ENCODE results near the gene RFX1.
"Not testable (repeated sequence)": the region's sequence is repeated elsewhere in the genome, so short reads cannot be mapped to it uniquely, and the experiment has no call there.

Gene RFX1

GRCh38 chr19:14026652-14027192 is 20.6 kb upstream of the RFX1 start:
- not testable (repeated sequence) for DNase-seq (ENCODE audit: low spot score)

DNA sequence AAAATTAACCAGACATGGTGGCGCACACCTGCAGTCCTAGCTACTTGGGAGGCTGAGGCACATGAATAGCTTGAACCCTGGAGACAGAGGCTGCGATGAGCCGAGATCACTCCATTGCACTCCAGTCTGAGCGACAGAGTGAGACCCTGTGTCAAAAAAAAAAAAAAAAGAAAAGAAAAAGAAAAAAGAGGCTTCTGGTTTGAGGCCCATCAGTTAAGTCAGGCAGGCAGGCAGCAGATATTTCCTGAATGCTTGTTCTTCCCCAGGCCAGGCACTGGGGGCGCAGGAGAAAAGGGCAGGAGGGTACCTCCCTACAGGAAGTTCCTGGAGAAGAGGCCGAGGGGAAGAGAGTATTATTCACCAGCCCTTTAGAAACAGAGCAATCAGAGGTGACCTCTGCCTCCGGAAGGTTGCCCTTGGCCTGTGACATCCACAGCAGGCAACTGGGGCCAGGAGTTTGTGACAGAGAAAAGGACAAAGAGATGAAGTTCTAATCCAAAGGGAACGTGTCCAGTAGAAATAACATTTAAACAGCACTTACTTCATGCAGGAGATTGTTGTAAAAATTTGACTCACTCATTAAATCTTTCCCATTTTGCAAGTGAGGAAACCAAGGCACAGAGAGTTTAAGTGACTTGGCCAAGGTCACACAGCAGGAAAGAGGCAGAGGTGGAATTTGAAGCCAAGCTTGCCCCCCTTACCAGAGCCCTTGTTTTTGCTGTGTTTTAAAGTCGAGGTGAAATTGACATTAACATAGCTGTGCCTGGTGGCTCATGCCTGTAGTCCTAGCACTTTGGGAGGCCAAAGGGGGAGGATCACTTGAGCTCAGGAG is 17.5 kb upstream of the RFX1 start:
- DNase-seq (ENCODE audit: low spot score), result no peak

GRCh38 chr19:14022469-14022868 is 16.3 kb upstream of the RFX1 start:
- DNase-seq (ENCODE audit: low spot score), result no peak

DNA sequence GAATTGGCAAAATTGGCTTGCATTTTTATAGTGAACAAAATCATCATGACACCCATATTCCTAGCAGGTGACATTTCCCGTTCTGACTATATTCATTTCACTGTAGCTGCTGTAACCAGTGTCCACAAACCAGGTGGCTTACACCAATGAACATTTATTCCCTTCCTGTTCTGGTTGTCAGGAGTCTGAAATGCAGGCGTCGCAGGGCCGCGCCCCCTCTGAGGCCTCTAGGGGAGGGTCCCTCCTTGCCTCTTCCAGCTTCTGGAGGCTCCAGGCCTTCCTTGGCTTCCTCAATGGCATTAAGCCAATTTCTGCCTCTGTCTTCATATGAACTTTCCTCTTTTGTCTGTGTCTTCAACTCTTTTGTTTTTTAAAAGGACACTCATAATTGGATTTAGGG is 15.4 kb upstream of the RFX1 start:
- no peak for DNase-seq (ENCODE audit: low spot score)

DNA sequence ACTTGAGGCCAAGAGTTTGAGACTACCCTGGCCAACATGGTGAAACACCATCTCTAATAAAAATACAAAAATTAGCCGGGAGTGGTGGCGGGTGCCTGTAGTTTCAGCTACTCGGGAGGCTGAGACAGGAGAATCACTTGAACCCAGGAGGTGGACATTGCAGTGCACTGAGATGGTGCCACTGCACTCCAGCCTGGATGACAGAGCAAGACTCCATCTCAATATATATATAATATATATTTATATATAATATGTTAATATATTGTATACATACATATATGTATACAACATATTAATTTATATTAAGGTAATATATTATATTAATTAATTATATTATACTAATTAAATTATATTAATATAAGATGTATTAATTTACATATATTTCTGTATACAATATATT is 13.6 kb upstream of the RFX1 start:
- DNase-seq (ENCODE audit: low spot score), result not testable (repeated sequence)

DNA sequence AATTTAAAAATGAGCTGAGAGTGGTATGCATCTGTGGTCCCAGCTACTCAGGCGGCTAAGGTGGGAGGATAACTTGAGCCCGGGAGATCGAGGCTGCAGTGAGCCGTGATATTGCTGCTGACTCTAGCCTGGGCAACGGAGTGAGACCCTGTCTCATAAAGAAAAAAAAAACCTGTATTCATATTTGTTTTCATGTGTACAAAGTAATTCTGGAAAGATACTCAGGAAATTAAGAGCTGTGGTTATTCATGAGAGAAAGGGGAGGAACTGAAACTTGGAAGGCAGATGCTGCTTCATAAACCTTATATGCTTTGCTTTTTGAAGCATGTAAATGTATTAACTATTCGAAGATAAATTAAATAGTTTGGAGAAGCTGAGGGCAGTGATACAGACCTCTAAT is 13.0 kb upstream of the RFX1 start:
- DNase-seq (ENCODE audit: low spot score), result no peak

DNA sequence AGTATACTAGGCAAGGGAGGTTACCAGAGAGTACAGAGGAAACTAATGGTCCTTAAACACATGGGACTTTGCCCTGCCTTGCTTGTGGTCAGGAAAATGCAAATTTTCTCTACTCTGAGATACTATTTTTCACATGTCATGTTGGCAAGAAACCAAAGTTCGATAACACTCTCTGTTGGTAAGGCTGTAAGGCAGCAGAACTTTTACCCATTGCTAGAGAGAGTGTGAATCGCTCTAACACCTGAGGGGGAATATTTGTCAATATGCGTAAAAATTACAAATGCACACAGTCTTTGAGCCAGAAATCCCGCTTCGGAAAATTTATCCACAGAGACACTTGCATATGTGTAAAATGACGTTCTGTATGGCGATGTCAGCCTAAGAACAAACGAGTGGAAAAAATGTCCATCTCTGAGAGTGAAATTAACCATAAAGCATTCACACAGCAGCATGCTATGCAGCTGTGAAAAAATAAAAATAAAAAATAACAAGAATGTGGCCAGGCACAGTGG is 9.5 kb upstream of the RFX1 start:
- DNase-seq (ENCODE audit: low spot score), result no peak

- DNase-seq (ENCODE audit: low spot score), result no peak
Observed at GRCh38 chr19:14012378-14012915, 6.3 kb upstream of the RFX1 start.

GRCh38 chr19:14006766-14007562 is 844 bp upstream of the RFX1 start:
- no peak for DNase-seq (ENCODE audit: low spot score)

- DNase-seq (ENCODE audit: low spot score), result peak; percentile 78
Observed at GRCh38 chr19:14005349-14006084, 603 bp downstream of the RFX1 start.

DNA sequence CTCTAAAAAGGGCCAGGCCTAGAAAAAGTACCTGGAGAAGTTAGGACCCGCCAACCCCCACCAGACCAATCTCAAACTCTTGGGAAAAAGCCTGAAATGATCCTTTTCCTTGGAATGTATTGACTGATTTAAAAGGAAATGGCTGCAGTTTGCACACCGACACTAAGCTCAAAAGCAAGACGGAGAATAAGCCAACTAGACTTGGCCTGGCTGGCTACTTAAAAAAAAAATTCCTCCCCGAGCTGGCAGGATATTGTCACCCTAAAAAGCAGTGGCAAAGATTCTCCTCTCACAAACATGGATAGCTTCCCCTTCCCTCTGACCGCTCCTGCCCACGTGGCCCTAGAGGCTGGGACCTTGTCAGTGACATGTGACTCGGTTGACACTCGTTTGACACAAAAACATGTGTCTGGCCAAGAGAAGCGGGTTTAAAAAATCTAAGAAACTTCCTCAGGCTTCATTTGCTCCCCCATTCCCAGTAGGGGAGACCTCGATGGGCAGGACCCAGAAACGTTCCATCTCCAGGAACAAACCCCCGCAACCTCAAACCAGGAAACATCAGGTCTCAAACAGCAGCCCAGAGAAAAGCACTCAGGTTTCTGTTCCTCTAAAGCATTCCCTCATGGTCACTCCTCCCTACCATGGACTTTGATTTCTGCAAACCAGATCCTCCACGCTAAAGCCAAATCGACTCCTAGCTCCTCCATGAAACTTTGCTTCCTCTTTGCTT is 1.3 kb downstream of the RFX1 start:
- DNase-seq (ENCODE audit: low spot score), result peak; percentile 63

DNA sequence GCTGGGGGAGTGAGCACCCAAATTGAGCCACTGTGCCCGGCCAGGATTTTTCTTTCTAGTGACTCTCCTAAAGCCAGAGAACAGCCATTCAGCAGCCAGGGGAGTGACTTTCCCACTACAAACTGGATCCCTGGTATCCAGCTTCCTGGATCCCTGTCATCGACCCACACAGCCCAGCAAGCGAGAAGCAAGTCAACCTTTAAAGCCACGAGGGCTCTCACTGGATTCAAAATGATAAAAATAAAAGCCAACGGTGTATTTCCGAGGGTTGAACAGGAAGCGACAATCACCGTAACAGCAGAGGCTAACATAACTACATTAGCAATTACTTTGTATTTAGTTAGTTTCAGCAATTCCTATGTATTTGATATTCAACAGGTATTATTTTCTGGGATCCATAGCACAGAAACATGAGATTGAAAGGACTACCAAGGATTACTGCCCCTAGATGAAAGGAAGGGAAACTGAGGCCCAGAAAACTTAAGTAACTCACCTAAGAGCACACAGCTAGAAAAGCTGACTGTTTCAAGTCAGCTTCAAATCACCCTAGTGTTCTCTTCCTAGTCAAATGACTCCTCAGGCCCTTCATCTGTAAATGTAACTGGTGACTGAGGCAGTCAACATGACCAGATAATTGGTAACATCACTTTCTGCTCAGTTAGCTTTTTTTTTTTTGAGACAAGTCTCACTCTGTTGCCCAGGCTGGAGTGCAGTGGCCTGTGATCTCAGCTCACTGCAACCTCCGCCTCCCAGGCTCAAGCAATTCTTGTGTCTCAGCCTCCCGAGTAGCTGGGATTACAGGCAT is 2.7 kb downstream of the RFX1 start:
- DNase-seq (ENCODE audit: low spot score), result no peak

DNA sequence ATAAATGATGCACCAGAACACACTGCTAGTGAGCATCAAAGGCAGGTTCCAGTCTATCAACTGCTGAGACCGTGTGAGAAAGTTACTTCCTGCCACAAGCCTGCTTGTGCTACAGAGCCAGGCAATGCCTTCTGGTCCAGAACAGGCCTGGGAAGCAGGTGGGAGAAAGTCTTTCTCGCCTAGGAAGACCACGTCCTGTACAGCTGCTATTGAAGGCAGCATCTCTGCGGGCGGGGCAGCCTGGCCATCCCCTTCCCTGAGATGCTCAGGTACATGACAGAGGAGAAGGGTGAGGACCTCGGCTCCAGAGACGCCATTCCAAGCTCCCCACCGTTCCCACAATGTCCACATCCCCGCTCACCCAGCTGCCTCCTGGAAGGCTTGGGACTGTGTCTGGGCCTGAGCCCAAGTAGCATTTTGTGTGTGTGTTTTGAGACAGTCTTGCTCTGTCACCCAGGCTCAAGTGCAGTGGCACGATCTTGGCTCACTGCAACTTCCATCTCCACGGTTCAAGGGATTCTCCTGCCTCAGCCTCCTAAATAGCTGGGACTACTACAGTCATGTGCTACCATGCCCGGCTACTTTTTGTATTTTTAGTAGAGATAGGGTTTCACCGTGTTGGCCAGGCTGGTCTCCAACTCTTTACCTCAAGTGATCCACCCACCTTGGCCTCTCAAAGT is 3.4 kb downstream of the RFX1 start:
- DNase-seq (ENCODE audit: low spot score), result no peak

DNA sequence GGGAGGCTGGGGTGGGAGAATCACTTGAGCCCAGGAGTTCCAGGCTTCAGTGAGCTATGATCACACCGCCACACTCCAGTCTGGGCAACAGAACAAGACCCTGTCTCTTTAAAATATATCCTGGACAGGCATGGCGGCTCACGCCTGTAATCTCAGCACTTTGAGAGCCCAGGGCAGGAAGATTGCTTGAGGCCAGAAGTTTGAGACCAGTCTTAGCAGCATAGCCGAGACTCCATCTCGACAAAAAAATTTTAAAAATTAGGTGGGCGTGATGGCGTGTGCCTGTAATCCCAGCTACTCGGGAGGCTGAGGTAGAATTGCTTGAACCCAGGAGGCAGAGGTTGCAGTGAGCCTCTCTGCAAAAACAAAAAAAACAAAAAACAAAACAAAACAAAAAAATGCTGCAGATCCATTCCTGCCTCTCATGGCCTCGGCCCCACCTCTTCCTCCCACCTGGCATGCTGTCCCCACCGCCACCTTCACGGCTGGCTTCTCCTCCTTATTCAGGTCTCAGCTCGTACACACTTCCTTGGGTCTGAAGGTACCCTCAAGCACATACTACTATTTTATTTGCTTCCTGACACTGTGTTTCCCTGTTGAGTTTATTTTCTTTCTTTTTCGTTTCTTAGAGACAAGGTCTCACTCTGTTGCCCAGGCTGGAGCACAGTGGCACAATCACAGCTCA is 5.3 kb downstream of the RFX1 start:
- DNase-seq (ENCODE audit: low spot score), result no peak

DNA sequence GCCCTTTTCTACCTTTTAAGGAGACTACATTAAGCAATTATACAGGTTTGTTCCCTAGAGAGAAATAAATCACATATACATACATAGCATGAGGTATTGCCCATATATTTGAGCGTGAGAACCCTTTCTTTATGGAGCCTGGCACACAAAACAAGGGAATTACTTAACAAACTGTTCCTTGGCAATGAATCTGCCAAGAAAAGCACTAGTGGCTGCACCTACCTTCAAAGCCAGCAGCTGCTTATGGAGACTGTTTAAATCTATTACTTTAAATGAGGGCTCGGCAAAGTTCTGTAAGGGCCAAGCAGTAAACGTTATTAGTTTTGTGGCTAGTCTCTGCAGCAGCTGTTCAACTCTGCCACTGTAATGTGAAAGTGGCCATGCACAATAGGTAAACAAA is 7.0 kb downstream of the RFX1 start:
- no peak for DNase-seq (ENCODE audit: low spot score)

DNA sequence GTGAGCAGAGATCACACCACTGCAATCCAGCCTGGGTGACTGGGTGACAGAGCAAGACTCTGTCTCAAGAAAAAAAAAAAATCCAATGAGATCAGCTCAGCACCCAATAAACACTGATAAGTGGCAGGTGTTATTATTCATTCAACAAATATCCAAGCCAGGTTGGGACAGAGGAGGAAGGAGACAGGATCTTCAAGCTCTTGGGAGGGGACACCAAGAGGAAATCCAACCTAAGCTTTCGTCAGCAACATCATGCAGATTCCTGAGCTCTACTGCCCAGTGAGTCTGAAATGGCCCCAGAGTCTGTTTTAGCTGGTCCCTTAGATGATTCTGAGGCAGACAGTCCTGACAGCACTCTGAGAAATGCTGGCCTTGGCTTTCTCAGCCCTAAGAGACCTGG is 7.7 kb downstream of the RFX1 start:
- no peak for DNase-seq (ENCODE audit: low spot score)

GRCh38 chr19:13997631-13997962 is 8.5 kb downstream of the RFX1 start:
- no peak for DNase-seq (ENCODE audit: low spot score)

DNA sequence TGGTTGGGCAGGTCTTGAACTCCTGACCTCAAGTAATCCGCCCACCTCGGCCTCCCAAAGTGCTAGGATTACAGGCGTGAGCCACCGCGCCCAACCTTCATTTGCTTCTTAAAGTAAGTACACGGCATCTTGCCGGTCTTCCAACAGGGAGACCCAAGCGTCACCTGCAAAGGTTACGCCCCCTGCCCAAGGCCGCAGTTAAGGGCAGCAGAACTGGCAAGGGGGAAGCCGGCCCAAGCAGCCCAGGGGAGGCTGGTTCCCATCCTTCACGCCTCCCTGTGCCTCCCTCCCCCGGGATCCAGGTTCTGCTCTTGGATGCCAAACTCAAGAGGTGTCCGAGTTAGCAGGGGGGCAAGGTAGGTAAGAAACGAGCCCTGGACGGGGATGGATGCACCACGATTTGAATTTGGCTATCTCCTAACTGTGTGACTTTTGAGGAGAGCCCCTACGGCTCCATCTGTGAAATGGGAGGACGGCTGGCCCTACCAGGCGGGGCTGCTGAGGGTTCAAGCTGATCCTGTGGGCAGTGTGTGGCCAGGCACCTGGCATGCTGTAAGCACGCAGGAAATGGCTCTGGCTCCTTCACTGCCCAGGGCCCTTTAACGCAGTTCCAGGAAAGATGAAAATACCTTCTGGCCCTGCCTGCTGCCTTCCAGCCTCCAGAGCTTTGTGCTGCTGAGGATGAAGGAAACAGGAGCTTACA is 9.0 kb downstream of the RFX1 start:
- DNase-seq (ENCODE audit: low spot score), result no peak

All from putamen (tissue), 1 donor.